Transverse colon (tissue), 4 donors: ENCODE measurements around the gene DMRT1. TPM values are rescaled to one million over a fixed set of nuclear protein-coding genes. Genes with fewer than 3 reads are reported as not detected.

Experiments used
- DNase-seq: peaks from one replicate; pipeline ENCODE4 v3.0.0-alpha.2; 2019
- H3K27ac ChIP-seq, 4 donors: fragments of 200-600 bp; sonication (generic); 2 replicates each; pipeline ENCODE4 v1.5.1; 2016 to 2018; ENCODE audit warnings: inconsistent platforms in 4 of 4
- H3K27me3 ChIP-seq: fragments of 200-600 bp; sonication (generic); 2 replicates; pipeline ENCODE4 v1.5.1; 2017; ENCODE audit warnings: inconsistent platforms
- H3K36me3 ChIP-seq, 4 donors: fragments of 200-600 bp; sonication (generic); 2 replicates each; pipeline ENCODE4 v1.5.1; 2017 to 2019; ENCODE audit warnings: inconsistent platforms in 4 of 4
- H3K4me1 ChIP-seq, 4 donors: fragments of 200-600 bp; sonication (generic); 2 replicates each; pipeline ENCODE4 v1.5.1; 2017 to 2020; ENCODE audit warnings: inconsistent platforms in 4 of 4
- H3K4me3 ChIP-seq, 4 donors: fragments of 200-600 bp; sonication (generic); 1 replicate in 1 of 4; 2 replicates in 3 of 4; pipeline versions ENCODE4 v1.5.1 to v1.6.1; 2017 to 2019; ENCODE audit warnings: inconsistent platforms in 4 of 4
- H3K9me3 ChIP-seq, 2 donors: fragments of 200-600 bp; sonication (generic); 2 replicates each; pipeline ENCODE4 v1.5.1; 2017 to 2019; ENCODE audit warnings: inconsistent platforms in 2 of 2
- CTCF ChIP-seq, 5 experiments: fragments of 200-600 bp in 3 of 5; fragments of 450-650 bp in 2 of 5; sonication (generic) in 3 of 5; IDR thresholded peaks; 1 replicate in 2 of 5; 2 replicates in 3 of 5; pipeline ENCODE4 v1.5.1; 2016 to 2017; ENCODE audit warnings: antibody characterized with exemption in 5 of 5, inconsistent platforms in 3 of 5, mild to moderate bottlenecking in 2 of 5, moderate library complexity in 1 of 5
- EP300 ChIP-seq: sonication (generic); formaldehyde crosslinking; IDR thresholded peaks from one replicate; pipeline ENCODE4 v1.6.1; 2017; ENCODE audit warnings: antibody characterized with exemption, low read depth
- POLR2A ChIP-seq: fragments of 450-650 bp; IDR thresholded peaks from one replicate; pipeline ENCODE4 v1.6.1; 2016; ENCODE audit warnings: antibody characterized with exemption, mild to moderate bottlenecking, moderate library complexity
- POLR2AphosphoS5 ChIP-seq, 3 donors: sonication (generic); formaldehyde crosslinking; IDR thresholded peaks; one replicate each; pipeline ENCODE4 v1.6.1; 2016; ENCODE audit warnings: antibody characterized with exemption in 3 of 3
- WGBS, 2 donors: methylation state at CpG; one replicate each; pipeline ENCODE4 v1.1.5; 2018; ENCODE audit warnings: low coverage in 1 of 2; 5-methylcytosine and 5-hydroxymethylcytosine counted together
- in situ Hi-C, 4 donors: fragments of 200-750 bp; cut with MboI; loops; one replicate each; pipeline versions ENCODE4 v1.15.0 to v1.15.1; 2017; ENCODE audit warnings: low sequenced_read_pairs in 3 of 4, low pct_ligation_motif_present in 1 of 4, low pct_unique_long_range_greater_than_20kb in 1 of 4
- intact Hi-C: fragments of 100-400 bp; cut with DNase I; formaldehyde crosslinking; loops from one replicate; pipeline ENCODE4 v1.15.1; 2023; ENCODE audit warnings: low total_unique reads
- total RNA-seq, 4 donors: library from RNA; depleted of rRNA; stranded (reverse); fragments of >200 nt; gene quantifications; one replicate each; pipeline ENCODE4 v1.1.0, GENCODE V29; 2016

The DMRT1 gene
- total RNA-seq, 4 donors from 2014 or later, result not detected

GRCh38 chr9:980640-981039 is 139.1 kb downstream of the DMRT1 start:
- TF ChIP-seq POLR2AphosphoS5 (IDR thresholded peaks at IDR 0.05) (no peak), EP300 (no peak), POLR2A (no peak)

DNA sequence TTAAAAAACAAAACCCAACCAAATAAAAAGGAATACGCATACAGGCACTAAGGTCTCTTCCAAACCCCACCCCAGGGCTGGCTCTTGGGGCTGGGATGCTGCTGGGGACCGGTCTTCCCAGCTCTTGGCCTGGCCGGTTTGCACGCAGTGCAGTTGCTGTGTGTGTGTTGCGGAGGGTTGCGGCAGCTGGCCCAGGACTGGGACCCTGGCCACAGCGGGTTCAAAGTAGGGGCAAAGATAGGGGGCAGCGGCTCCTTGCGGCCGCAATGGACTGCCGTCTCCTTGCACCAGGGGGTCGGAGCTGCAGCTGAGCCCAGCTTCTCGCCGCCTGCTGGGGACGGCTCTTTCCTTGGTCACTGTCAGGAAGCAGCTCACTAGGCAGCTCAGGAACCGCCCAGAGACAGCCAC is 140.0 kb downstream of the DMRT1 start:
- Histone ChIP-seq H3K27me3 (peaks cover 100% of the 10 kb centered on the region), H3K9me3 (no peaks in the 10 kb centered on the region), H3K36me3 (no peaks in the 10 kb centered on the region), H3K27ac (no peak overlapping the region), H3K4me3 (no peak overlapping the region), H3K4me1 (peaks cover 0 to 6% (median 5%) of the 10 kb centered on the region in 4 donors)
- WGBS, 2 donors, result 17% methylated on average over 15 of the region's 16 CpGs; no CpG with 5 or more reads in 1 of the 2 donors
- in situ Hi-C loops (loop anchor here in 1 of 4 donors (25.0 kb wide), 1 partner anchor 369 kb away; no protein-coding TSS in a partner anchor), intact Hi-C loops (no loop called here)
- DNase-seq, result no peak
- no peak for TF ChIP-seq EP300
- no peak for TF ChIP-seq CTCF (IDR thresholded peaks at IDR 0.05)
- TF ChIP-seq POLR2A, result no peak
- no peak for TF ChIP-seq POLR2AphosphoS5 (IDR thresholded peaks at IDR 0.05)

More at GRCh38 chr9:980640-981039, 139.1 kb downstream of the DMRT1 start:
- intact Hi-C loops (no loop called here), in situ Hi-C loops (loop anchor here in 1 of 4 donors (25.0 kb wide), 1 partner anchor 368 kb away; no protein-coding TSS in a partner anchor)
- Histone ChIP-seq H3K36me3 (no peaks in the 10 kb centered on the region), H3K4me1 (peaks cover 0 to 12% (median 10%) of the 10 kb centered on the region in 4 donors), H3K27me3 (peaks cover 100% of the 10 kb centered on the region), H3K4me3 (no peak overlapping the region), H3K9me3 (no peaks in the 10 kb centered on the region), H3K27ac (no peak overlapping the region)
- DNase-seq, result no peak
- 6 to 12% methylated on average over 3 to 4 of the region's 4 CpGs for WGBS, 2 donors

DNA sequence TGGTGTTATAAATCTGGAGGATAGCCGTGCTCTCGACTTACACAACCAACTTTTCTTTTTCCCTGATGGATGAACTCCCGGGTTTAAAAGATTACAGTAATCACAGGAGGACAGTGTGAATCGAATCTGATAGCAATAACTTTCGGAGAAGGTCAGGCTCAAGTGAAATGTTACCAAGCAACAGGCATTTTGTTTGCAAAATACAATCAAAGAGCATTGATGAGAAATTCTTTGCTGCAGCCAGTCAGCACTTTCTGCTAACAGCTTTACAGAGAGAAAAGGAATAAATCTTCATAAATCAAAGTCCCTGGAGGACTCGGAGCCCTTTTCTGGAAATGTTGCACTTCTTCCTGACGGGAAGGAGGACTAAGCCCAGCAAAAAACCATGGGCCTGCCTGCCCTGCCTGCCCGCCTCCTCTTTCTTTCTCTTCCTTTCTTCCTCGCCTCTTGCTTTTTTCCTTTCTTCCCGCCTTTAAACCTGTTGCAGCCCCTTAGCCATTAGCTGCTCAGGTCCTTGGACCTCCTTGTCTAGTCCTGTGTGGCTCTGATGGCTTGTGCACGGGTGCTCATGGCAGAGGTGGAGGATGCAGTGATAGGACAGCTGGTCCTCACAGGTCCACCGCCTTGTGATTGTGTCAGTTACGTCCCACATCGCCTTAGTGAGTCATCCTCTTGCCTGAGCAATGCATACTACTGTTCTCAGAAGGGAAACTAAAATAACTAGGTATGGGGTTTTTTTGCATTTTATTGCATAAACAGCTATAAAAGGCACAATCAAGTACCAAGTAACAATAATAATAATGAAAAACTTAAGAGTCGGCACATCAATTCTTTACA is 141.1 kb downstream of the DMRT1 start:
- Histone ChIP-seq H3K4me1 (no peaks in the 10 kb centered on the region), H3K4me3 (no peak overlapping the region), H3K36me3 (no peaks in the 10 kb centered on the region), H3K27ac (no peak overlapping the region), H3K9me3 (no peaks in the 10 kb centered on the region), H3K27me3 (peaks cover 100% of the 10 kb centered on the region)
- WGBS, 2 donors, result 37 to 38% methylated on average over 7 to 15 of the region's 15 CpGs
- intact Hi-C loops, result no loop called here
- no peak for DNase-seq
- in situ Hi-C loops, result loop anchor here in 1 of 4 donors (25.0 kb wide), 1 partner anchor 370 kb away; no protein-coding TSS in a partner anchor
- TF ChIP-seq POLR2AphosphoS5 (IDR thresholded peaks at IDR 0.05) (no peak), CTCF (IDR thresholded peaks at IDR 0.05) (no peak), POLR2A (no peak), EP300 (no peak)

- intact Hi-C loops (no loop called here), in situ Hi-C loops (loop anchor here in 1 of 4 donors (25.0 kb wide), 1 partner anchor 382 kb away; no protein-coding TSS in a partner anchor)
- Histone ChIP-seq H3K9me3 (no peaks in the 10 kb centered on the region), H3K4me3 (no peak overlapping the region), H3K4me1 (peaks cover 0 to 1% (median 0%) of the 10 kb centered on the region in 4 donors), H3K27me3 (peaks cover 43% of the 10 kb centered on the region), H3K36me3 (no peaks in the 10 kb centered on the region), H3K27ac (no peak overlapping the region)
- TF ChIP-seq POLR2AphosphoS5 (IDR thresholded peaks at IDR 0.05) (no peak), EP300 (no peak), CTCF (IDR thresholded peaks at IDR 0.05) (no peak), POLR2A (no peak)
- DNase-seq, result no peak
- 36 to 44% methylated on average over 2 to 4 of the region's 4 CpGs for WGBS, 2 donors
Measured at GRCh38 chr9:994005-994404, 152.5 kb downstream of the DMRT1 start.
